Activated CD8-positive, alpha-beta memory T cell treated with anti-CD3 and anti-CD28 coated beads for 1 hour (primary cell): Measurements from ENCODE around the gene TSSK3.
"Not testable (repeated sequence)": the region's sequence is repeated elsewhere in the genome, so short reads cannot be mapped to it uniquely, and the experiment has no call there.

Source experiments
- DNase-seq, 2 donors: peaks; one replicate each; pipeline ENCODE4 v3.0.0-alpha.2; 2020; ENCODE audit warnings: low read depth in 1 of 2; ENCODE audit errors: extremely low read depth in 1 of 2

TSSK3 gene

GRCh38 chr1:32337855-32338636, 24.3 kb upstream of the TSSK3 start:
- DNase-seq: no peak

GRCh38 chr1:32338637-32339145, 23.6 kb upstream of the TSSK3 start:
- no peak for DNase-seq

- DNase-seq: no peak
These were observed 22.9 kb upstream of the TSSK3 start for GRCh38 chr1:32339363-32339978.

GRCh38 chr1:32341186-32341757, 21.1 kb upstream of the TSSK3 start:
- DNase-seq: no peak

DNA sequence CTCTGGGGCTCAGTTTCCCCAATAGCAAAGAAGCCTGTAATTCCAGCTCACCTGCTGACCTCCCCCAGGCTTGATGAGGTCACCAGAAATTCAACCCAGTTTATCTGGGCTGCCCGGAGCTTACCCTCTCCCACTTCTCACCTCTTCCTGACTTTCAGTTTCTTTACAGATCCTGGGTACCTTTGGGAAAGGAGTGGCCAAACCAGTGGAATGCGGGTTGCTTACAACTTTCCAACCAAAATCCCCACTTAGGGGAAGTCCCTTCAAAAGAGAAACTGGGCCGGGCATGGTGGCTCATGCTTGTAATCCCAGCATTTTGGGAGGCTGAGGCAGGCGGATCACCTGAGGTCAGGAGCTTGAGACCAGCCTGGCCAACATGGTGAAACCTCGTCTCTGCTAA, 20.4 kb upstream of the TSSK3 start:
- DNase-seq: no peak

- DNase-seq: no peak
These were observed 19.6 kb upstream of the TSSK3 start for GRCh38 chr1:32342704-32343103.

DNA sequence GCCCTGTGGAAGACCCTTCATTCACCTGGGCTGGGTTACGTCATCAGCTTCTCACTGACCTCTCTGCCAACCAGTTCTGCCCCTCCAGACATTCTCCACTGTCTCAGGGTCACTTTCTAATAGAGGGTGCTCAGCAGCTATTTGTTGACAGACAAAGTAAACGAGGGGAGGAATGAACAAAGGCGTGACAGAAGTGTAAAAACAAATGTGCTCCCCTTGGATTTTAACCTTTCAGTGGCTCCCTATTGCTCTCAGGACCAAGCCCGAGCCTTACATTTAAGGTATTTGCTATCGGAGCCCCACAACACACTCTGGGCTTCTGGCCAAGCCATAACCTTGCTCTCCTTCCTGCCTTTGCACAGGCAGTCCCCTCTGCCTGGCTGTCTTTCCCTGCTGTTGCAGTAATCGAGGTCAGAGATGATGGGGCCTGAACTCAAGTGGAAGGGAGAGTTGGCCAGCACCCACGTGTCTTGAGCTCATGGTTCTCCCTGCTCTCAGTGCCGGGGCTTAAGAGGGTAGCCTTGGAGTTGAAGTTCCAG, 17.0 kb upstream of the TSSK3 start:
- no peak for DNase-seq

GRCh38 chr1:32346532-32347157, 15.7 kb upstream of the TSSK3 start:
- DNase-seq: no peak

GRCh38 chr1:32349211-32349708, 13.1 kb upstream of the TSSK3 start:
- no peak for DNase-seq

DNA sequence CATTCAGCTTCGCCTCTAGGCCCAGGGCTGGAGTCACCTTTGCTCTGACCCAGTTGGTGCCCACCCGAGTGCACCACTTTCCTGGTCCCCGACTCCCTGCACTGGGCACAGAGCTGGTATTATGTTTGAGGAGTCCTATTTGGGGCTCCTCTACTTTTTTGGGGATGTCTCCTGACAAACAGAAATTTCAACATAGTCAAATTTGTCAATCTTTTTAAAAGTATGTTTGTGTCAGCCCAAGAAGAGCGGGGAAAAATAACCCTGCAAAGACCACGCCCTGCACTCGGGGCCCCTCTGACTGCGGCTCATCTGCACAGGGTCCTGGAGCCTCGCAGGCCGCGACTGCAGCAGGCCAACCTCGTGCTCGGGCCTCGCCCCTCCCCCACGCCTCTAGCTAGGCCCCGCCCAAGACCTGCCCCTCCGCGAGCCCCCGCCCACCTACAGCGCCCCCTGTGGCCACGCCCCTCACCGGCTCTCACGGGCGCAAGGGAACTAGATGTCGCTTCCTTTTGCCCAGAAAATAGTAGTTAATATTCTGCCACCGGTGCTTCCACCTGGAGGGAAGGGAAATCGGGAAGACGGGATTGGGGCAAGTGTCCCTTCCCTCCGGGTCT, 11.4 kb upstream of the TSSK3 start:
- DNase-seq: peak; percentile 45 to 67

DNA sequence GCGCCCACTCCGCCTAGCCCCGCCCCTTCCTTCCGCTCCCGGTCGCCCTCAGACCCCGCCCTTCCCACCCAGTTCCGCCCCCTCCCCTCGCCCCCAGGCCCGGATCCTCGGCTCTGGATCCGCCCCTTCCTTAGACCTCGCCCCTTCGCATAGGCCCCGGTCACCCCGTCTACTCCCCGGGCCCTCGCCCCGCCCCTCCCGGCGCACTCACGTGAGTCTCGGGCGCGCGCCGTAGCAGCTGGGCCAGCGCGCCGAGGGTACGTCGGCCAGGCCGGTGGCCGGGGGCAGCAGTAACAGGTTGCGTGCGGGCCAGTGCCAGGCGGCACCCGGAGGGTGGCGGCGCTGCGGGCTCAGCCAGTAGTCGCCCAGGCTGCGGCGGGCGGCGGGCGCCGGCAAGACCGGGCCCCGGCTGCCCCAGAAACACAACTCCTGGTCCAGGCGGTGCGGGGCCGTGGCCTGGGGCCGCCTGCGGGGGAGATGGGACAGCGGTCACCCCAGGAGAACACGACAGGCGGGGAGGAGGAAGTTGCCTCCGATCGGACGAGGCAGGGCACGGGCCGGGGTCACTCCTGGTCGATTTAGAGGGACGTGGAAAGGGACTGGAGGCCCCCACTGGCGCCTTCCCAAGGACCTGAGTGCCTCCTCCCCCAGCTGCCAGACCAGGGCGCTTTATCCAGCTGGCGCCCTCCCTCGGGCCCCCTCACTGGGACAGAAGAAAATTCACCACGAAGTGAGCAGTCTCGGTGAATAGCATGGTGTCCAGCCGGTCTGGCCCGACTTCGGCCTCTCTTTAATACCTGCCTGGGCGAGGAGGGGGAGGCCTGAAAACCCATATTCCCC, 10.7 kb upstream of the TSSK3 start:
- peak; percentile 72 to 85 for DNase-seq

DNA sequence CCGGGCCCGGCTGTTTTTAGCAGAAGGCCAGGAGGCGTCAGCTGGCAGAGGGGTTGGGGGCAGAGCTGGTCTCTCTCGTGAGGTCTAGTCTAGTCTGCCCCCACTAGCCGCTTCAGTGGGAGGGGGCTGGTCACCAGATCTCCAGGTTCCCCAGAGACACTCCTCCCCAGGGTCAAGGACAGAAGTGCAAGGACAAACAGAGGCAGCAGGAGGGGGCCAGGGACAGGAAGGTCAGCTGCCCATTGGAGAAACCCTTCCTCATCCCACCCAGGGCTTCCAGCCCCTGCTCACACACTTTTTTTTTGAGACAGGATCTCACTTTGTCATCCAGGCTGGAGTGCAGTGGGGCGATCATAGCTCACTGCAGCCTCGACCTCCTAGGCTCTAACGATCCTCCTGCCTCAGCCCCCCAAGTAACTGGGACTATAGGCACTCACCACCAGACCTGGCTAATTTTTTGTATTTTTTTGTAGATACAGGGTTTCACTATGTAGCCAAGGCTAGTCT, 10.0 kb upstream of the TSSK3 start:
- no peak for DNase-seq

DNA sequence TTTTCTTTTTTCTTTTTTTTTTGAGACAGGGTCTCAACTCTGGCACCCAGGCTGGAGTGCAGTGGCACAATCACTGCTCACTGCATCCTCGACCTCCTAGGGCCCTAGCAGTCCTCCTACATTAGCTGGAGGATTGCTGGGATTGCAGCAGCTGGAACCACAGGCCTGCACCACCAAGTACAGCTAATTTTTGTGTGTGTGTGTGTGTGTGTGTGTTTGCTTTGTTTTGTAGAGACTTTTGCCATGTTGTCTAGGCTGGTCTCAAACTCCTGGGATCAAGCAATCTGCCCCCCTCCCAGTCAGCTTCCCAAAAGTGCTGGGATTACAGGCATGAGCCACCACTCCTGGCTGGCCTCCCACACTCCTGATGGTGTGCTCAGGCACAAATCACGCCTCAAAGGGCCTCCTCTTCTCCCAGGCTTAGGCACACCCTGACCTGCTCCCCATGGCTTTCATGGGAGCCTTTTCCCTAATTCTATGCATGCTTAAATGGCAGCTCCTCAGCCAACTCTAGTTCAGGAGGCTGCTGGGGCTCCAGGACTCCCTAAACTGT, 9.4 kb upstream of the TSSK3 start:
- no peak for DNase-seq

- no peak for DNase-seq
These were observed 8.9 kb upstream of the TSSK3 start for GRCh38 chr1:32353431-32353830.

GRCh38 chr1:32353886-32354570, 8.3 kb upstream of the TSSK3 start:
- no peak for DNase-seq

- not testable (repeated sequence) for DNase-seq
These were observed 6.6 kb upstream of the TSSK3 start for GRCh38 chr1:32355778-32356177.

DNA sequence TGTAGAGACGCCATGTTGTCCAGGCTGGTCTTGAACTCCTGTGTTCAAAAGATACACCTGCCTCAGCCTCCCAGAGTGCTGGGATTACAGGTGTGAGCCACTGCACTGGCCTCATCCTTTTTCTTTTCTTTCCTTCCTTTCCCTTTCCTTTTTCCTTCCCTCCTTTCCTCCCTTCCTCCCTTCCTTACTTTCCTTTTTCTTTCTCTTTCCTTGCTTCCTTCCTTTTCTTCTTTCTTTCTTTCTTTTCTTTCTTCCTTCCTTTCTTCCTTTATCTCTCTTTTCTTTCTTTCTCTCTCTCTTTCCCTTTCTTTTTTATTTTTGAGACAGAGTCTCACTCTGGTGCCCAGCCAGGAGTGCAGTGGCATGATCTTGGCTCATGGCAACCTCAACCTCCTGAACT, 5.9 kb upstream of the TSSK3 start:
- no peak for DNase-seq

- DNase-seq: no peak
These were observed 4.7 kb upstream of the TSSK3 start for GRCh38 chr1:32357614-32358013.

DNA sequence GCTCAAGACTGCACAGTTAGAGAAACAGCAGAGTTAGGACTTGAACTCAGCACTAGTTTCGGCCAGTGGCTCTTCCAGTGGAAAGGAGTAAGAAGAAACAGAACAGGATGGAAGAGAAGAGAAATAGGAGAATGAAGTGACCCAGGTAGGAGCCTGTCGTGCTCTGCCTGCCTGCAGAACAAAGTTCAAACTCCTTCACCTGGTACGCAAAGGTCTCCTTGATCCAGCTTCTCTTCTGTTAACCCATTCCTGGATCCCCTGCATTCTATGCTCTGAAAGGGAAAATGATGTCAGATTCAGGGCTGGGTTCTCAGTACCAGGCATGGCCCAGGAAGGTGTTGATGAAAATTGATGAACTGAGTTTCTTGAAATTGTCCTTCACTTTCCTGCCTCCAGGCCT, 3.9 kb upstream of the TSSK3 start:
- no peak for DNase-seq
